DND-41 (cell line): ENCODE data around the gene FAM170B.

Source experiments
- CTCF ChIP-seq: IDR thresholded peaks from 2 replicates; pipeline ENCODE4 v1.5.1; 2012; ENCODE audit warnings: borderline replicate concordance, low read length, moderate library complexity, mild to moderate bottlenecking; ENCODE audit not compliant: poor library complexity, severe bottlenecking; ENCODE audit errors: extremely low read depth
- EZH2 ChIP-seq: IDR thresholded peaks from 3 replicates; pipeline ENCODE4 v1.6.1; 2012; ENCODE audit warnings: borderline replicate concordance, low read depth, mild to moderate bottlenecking, moderate library complexity, low read length, inconsistent platforms; ENCODE audit not compliant: severe bottlenecking

GRCh38 chr10:49090189-49090575 is 43.6 kb downstream of the FAM170B start:
- TF ChIP-seq CTCF (no peak), EZH2 (no peak)
